HepG2 (cell line): ENCODE data around the gene SPATA25. TPM values are rescaled to one million over a fixed set of nuclear protein-coding genes. Genes with fewer than 3 reads are reported as not detected.

Experiments
- FOXC1 ChIP-seq: sonication (generic); formaldehyde crosslinking; IDR thresholded peaks from 2 replicates; pipeline ENCODE4 v1.8.0; 2022; ENCODE audit warnings: mild to moderate bottlenecking, missing genetic modification reagents, borderline replicate concordance
- GTF2F1 ChIP-seq: fragments of 150-350 bp; IDR thresholded peaks from 2 replicates; pipeline ENCODE4 v1.6.1; 2014; ENCODE audit warnings: low read length
- IKZF1 ChIP-seq: fragments of 450-650 bp; IDR thresholded peaks from 2 replicates; pipeline ENCODE4 v1.7.1; 2016
- LCORL ChIP-seq, 2 experiments: fragments of 450-650 bp in 1 of 2; sonication (generic) in 1 of 2; formaldehyde crosslinking in 1 of 2; IDR thresholded peaks; 2 replicates each; pipeline versions ENCODE4 v1.5.0 to v1.6.1; 2017 to 2020; ENCODE audit warnings: antibody characterized with exemption in 1 of 2, missing genetic modification reagents in 1 of 2
- MIXL1 ChIP-seq: IDR thresholded peaks from 2 replicates; pipeline ENCODE4 v1.6.1; 2016
- MXD1 ChIP-seq: sonication (generic); formaldehyde crosslinking; IDR thresholded peaks from 2 replicates; pipeline ENCODE4 v1.4.0; 2020; ENCODE audit warnings: mild to moderate bottlenecking, missing genetic modification reagents
- MXD4 ChIP-seq: IDR thresholded peaks from 2 replicates; pipeline ENCODE4 v1.6.1; 2016; ENCODE audit warnings: mild to moderate bottlenecking, missing biosample characterization, missing genetic modification reagents
- NFIB ChIP-seq: sonication (generic); formaldehyde crosslinking; IDR thresholded peaks from 2 replicates; pipeline ENCODE4 v1.9.0; 2021; ENCODE audit warnings: missing genetic modification reagents, mild to moderate bottlenecking, borderline replicate concordance
- PHF8 ChIP-seq: sonication (generic); formaldehyde crosslinking; IDR thresholded peaks from 2 replicates; pipeline ENCODE4 v1.5.0; 2020; ENCODE audit warnings: missing genetic modification reagents
- POGK ChIP-seq: sonication (generic); formaldehyde crosslinking; conservative IDR thresholded peaks from 2 replicates; pipeline ENCODE4 v1.8.0; 2022; ENCODE audit warnings: mild to moderate bottlenecking, moderate library complexity, missing genetic modification reagents
- RXRA ChIP-seq: sonication (generic); formaldehyde crosslinking; IDR thresholded peaks from 2 replicates; pipeline ENCODE4 v1.5.1; 2020; ENCODE audit warnings: missing genetic modification reagents
- SP2 ChIP-seq: sonication (generic); formaldehyde crosslinking; IDR thresholded peaks from 2 replicates; pipeline ENCODE4 v1.5.1; 2020; ENCODE audit warnings: mild to moderate bottlenecking, missing genetic modification reagents
- TEAD3 ChIP-seq: optimal IDR thresholded peaks from 2 replicates; pipeline ENCODE3; 2016; ENCODE audit warnings: borderline replicate concordance
- YEATS4 ChIP-seq: sonication (generic); formaldehyde crosslinking; IDR thresholded peaks from 2 replicates; pipeline ENCODE4 v1.4.0; 2020; ENCODE audit warnings: missing genetic modification reagents, borderline replicate concordance
- YY1 ChIP-seq: IDR thresholded peaks from 2 replicates; pipeline ENCODE4 v1.6.1; 2011; ENCODE audit warnings: low read length, low read depth, moderate library complexity, mild to moderate bottlenecking; ENCODE audit not compliant: insufficient read depth, insufficient replicate concordance
- ZBTB33 ChIP-seq: sonication (generic); formaldehyde crosslinking; IDR thresholded peaks from 2 replicates; pipeline ENCODE4 v1.4.0; 2020; ENCODE audit warnings: missing genetic modification reagents
- ZBTB34 ChIP-seq: sonication (generic); formaldehyde crosslinking; IDR thresholded peaks from 2 replicates; pipeline ENCODE4 v1.8.0; 2022; ENCODE audit warnings: mild to moderate bottlenecking, missing genetic modification reagents
- ZNF180 ChIP-seq: sonication (generic); formaldehyde crosslinking; IDR thresholded peaks from 2 replicates; pipeline ENCODE4 v1.4.0; 2020; ENCODE audit warnings: low read depth, missing genetic modification reagents, borderline replicate concordance
- ZNF33A ChIP-seq: sonication (generic); formaldehyde crosslinking; IDR thresholded peaks from 2 replicates; pipeline ENCODE4 v1.5.1; 2020; ENCODE audit warnings: missing genetic modification reagents, mild to moderate bottlenecking, moderate library complexity, borderline replicate concordance
- ZNF468 ChIP-seq: sonication (generic); formaldehyde crosslinking; IDR thresholded peaks from 2 replicates; pipeline ENCODE4 v1.8.0; 2022; ENCODE audit warnings: mild to moderate bottlenecking, moderate library complexity, missing genetic modification reagents
- ZNF569 ChIP-seq: sonication (generic); formaldehyde crosslinking; IDR thresholded peaks from 2 replicates; pipeline ENCODE4 v1.5.0; 2020; ENCODE audit warnings: mild to moderate bottlenecking, missing genetic modification reagents, moderate library complexity, borderline replicate concordance
- ZNF607 ChIP-seq: sonication (generic); formaldehyde crosslinking; IDR thresholded peaks from 2 replicates; pipeline ENCODE4 v1.5.1; 2020; ENCODE audit warnings: missing genetic modification reagents, mild to moderate bottlenecking, borderline replicate concordance
- ZSCAN12 ChIP-seq: sonication (generic); formaldehyde crosslinking; IDR thresholded peaks from 2 replicates; pipeline ENCODE4 v1.9.0; 2021; ENCODE audit warnings: mild to moderate bottlenecking, missing genetic modification reagents
- ZSCAN31 ChIP-seq: sonication (generic); formaldehyde crosslinking; IDR thresholded peaks from 2 replicates; pipeline ENCODE4 v1.5.0; 2020; ENCODE audit warnings: low read depth, mild to moderate bottlenecking, missing genetic modification reagents
- ZZZ3 ChIP-seq: sonication (generic); formaldehyde crosslinking; IDR thresholded peaks from 2 replicates; pipeline ENCODE4 v1.4.0; 2020; ENCODE audit warnings: missing genetic modification reagents, mild to moderate bottlenecking, borderline replicate concordance
- polyA plus RNA-seq, 8 experiments: library from polyadenylated mRNA; depleted of rRNA in 3 of 8; stranded (reverse) in 7 of 8; unstranded in 1 of 8; fragments of >200 nt; fragmentation: Illumina TruSeq in 4 of 8; extraction: Trizol in 4 of 8; gene quantifications; 2 replicates each; pipeline versions ENCODE4 v1.2.1 to v1.2.3, GENCODE V29; 2011 to 2016; ENCODE audit warnings: low read depth in 4 of 8, missing spikeins in 1 of 8, mixed read lengths in 1 of 8; ENCODE audit not compliant: insufficient read depth in 1 of 8
- total RNA-seq, 5 experiments: library from RNA; depleted of rRNA; stranded (reverse); fragments of >200 nt; fragmentation: Illumina TruSeq; extraction: Trizol; gene quantifications; 2 replicates each; pipeline ENCODE4 v1.2.3, GENCODE V29; 2016; ENCODE audit warnings: low read depth in 1 of 5

The SPATA25 gene
- total and polyA plus RNA-seq, 2 of the 13 experiments (the other 11 are each of a cell fraction or from before 2014, with no cell fraction given) = 4.8 to 7.6 TPM

GRCh38 chr20:45880988-45881788 is 6.2 kb downstream of the SPATA25 start, which contains the start of gene ZSWIM1 (continued):
- TF ChIP-seq FOXC1 (CRISPR knock-in tag) (peak; percentile 92), ZSCAN12 (no peak), ZBTB34 (CRISPR knock-in tag) (no peak; the same call in 1 of the 2 replicates), ZBTB33 (CRISPR knock-in tag) (peak; percentile 35; the same call in 1 of the 2 replicates), LCORL (IDR thresholded peaks at IDR 0.05) (no peak), LCORL (CRISPR knock-in tag; IDR thresholded peaks at IDR 0.05) (peak; percentile 81; the same call in 1 of the 2 replicates), IKZF1 (no peak), PHF8 (CRISPR knock-in tag) (peak; percentile 94), RXRA (CRISPR knock-in tag) (peak; percentile 95), TEAD3 (peak; percentile 81), ZSCAN31 (peak; percentile 79; the same call in 1 of the 2 replicates), ZNF607 (CRISPR knock-in tag) (peak; percentile 54; the same call in 1 of the 2 replicates), YEATS4 (CRISPR knock-in tag) (peak; percentile 95), SP2 (CRISPR knock-in tag) (peak; percentile 99), ZNF569 (no peak), ZNF33A (no peak), NFIB (CRISPR knock-in tag) (no peak), MXD1 (CRISPR knock-in tag) (peak; percentile 35; the same call in 1 of the 2 replicates), MIXL1 (CRISPR knock-in tag) (0 out of 2 replicates have a peak, but pooled peaks have one; percentile 9), POGK (CRISPR knock-in tag) (peak; percentile 61; the same call in 1 of the 2 replicates), MXD4 (CRISPR knock-in tag) (peak; percentile 61; the same call in 1 of the 2 replicates), YY1 (peak; percentile 96), GTF2F1 (no peak), ZNF468 (CRISPR knock-in tag) (no peak), ZNF180 (CRISPR knock-in tag) (no peak), ZZZ3 (CRISPR knock-in tag) (peak; percentile 50; the same call in 1 of the 2 replicates)
